Measurements from ENCODE around the gene RAB14. TPM values are rescaled to one million over a fixed set of nuclear protein-coding genes. Genes with fewer than 3 reads are reported as not detected.
A peak's percentile ranks its signal among the peaks of the same experiment; 100 is the strongest.

The RAB14 gene
- total RNA-seq, 1 donor from 2014 or later = 29.0 TPM

DNA sequence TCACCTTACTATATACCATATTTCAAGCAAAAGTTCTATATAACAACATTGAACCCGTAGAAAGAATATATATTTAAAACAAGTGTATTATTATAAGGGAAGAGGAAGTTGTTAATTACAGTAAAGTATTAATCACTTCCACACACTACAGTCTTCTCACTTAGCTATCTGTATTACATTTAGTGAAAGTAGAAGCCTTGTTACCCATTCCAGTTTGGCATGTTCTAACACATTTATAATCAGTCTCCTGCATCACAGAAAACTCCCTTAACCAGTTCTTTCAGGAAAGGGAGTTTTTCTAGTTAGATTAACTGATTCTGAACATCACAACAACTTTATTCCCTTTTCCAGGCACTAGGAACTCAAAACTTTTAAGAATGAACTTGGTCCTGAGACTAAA lies 6.9 kb downstream of the RAB14 start:
- H3K9me3 ChIP-seq = no peaks in the 10 kb centered on the region
- peaks cover 98% of the 10 kb centered on the region for H3K4me1 ChIP-seq
- H3K27ac ChIP-seq = no peak overlapping the region
- no peak for DNase-seq (ENCODE audit: extremely low spot score in 2 of 2)
- intact Hi-C loops (cut with DNase I) = no loop called here
- H3K27me3 ChIP-seq = no peaks in the 10 kb centered on the region
- no peaks in the 10 kb centered on the region for H3K36me3 ChIP-seq
- no peak overlapping the region for H3K4me3 ChIP-seq
- TF ChIP-seq, protein P1, sequence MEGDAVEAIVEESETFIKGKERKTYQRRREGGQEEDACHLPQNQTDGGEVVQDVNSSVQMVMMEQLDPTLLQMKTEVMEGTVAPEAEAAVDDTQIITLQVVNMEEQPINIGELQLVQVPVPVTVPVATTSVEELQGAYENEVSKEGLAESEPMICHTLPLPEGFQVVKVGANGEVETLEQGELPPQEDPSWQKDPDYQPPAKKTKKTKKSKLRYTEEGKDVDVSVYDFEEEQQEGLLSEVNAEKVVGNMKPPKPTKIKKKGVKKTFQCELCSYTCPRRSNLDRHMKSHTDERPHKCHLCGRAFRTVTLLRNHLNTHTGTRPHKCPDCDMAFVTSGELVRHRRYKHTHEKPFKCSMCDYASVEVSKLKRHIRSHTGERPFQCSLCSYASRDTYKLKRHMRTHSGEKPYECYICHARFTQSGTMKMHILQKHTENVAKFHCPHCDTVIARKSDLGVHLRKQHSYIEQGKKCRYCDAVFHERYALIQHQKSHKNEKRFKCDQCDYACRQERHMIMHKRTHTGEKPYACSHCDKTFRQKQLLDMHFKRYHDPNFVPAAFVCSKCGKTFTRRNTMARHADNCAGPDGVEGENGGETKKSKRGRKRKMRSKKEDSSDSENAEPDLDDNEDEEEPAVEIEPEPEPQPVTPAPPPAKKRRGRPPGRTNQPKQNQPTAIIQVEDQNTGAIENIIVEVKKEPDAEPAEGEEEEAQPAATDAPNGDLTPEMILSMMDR (IDR thresholded peaks at IDR 0.05) = no peak
- TF ChIP-seq POLR2AphosphoS5 (IDR thresholded peaks at IDR 0.05; ENCODE audit: insufficient read depth in 1 of 2, low read depth in 1 of 2) = peak in 1 of 2 donors; percentile 54

DNA sequence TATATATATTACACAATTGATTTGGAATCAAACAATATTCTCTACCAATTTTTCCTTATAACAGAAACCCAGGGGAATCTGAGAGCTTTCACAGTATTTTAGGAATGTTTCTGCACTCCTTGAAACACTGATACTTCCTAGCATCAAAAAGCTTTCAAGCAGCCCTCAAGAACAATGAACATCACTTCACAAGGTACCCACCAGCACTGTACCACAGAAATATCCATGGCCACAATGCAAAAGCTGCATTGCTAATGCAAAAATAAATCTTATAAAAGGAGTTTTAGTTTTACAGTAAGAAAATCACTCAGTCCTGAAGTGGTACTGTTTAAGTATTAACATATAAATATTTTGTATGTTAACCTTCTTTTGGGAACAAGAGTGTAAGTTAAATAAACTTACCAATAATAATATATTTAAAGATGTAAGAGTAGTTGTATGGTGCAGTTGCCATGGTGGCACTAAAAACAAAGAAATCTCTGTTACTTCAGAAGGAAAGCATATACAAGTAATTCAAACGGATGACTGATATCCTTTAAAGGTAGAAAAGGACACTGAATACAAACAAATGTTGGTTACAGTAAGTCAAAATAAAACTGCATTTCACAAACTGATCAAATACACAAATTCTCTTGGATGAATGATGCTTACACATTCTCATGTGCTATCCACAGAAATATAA lies 8.6 kb downstream of the RAB14 start:
- H3K9me3 ChIP-seq = no peaks in the 10 kb centered on the region
- intact Hi-C loops (cut with DNase I) = no loop called here
- no peak for TF ChIP-seq POLR2A (IDR thresholded peaks at IDR 0.05)
- TF ChIP-seq, protein P1 (IDR thresholded peaks at IDR 0.05) = no peak
- no peak for TF ChIP-seq POLR2AphosphoS5 (IDR thresholded peaks at IDR 0.05; ENCODE audit: insufficient read depth in 1 of 2, low read depth in 1 of 2)
- no peaks in the 10 kb centered on the region for H3K36me3 ChIP-seq
- no peaks in the 10 kb centered on the region for H3K27me3 ChIP-seq
- no peak for DNase-seq (ENCODE audit: extremely low spot score in 2 of 2)
- H3K4me1 ChIP-seq = peaks cover 98% of the 10 kb centered on the region
- H3K27ac ChIP-seq = no peak overlapping the region
- no peak overlapping the region for H3K4me3 ChIP-seq

DNA sequence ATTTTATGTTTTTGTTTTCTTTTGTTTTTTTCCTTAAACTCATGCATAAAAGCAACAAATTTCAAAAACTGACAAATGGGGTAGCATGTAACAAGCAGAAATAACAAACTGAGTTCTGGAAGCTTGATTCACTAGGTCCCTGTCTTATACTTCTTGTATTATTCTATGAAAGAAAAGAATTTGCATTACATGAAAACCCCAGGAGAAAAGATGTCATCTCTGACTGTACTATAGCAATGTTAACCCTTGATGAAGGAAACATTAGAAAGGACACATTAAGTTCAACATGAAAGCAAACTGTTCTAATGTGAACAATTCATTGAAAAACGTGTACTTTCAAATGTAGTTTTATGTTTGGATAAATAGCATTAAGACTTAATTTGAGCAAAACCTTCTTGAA lies 9.2 kb downstream of the RAB14 start:
- Histone ChIP-seq H3K36me3 (no peaks in the 10 kb centered on the region), H3K4me1 (peaks cover 98% of the 10 kb centered on the region), H3K4me3 (no peak overlapping the region), H3K27ac (no peak overlapping the region), H3K9me3 (no peaks in the 10 kb centered on the region), H3K27me3 (no peaks in the 10 kb centered on the region)
- DNase-seq (ENCODE audit: extremely low spot score in 2 of 2) = no peak
- TF ChIP-seq, protein P1 (IDR thresholded peaks at IDR 0.05) = no peak
- TF ChIP-seq POLR2AphosphoS5 (IDR thresholded peaks at IDR 0.05; ENCODE audit: insufficient read depth in 1 of 2, low read depth in 1 of 2) (no peak), POLR2A (IDR thresholded peaks at IDR 0.05) (no peak)
- intact Hi-C loops (cut with DNase I) = no loop called here

DNA sequence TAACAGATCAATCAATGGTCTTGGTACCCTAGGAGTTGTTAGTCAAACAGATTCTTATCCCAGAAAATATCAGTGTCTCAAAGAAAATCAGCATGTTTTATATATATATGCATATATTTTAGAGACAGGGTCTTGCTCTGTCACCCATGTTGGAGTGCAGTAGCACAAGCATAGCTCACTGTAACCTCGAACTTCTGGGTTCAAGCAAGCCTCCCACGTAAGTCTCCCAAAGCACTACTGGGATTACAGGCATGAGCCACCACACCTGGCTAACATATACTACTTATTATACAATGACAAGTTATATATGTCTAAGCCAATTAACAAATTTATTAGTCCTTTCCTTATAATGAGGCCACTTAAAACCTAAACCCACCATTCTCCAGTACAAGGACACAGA lies 10.4 kb downstream of the RAB14 start:
- H3K27ac ChIP-seq = no peak overlapping the region
- peaks cover 97% of the 10 kb centered on the region for H3K4me1 ChIP-seq
- no peaks in the 10 kb centered on the region for H3K9me3 ChIP-seq
- intact Hi-C loops (cut with DNase I) = no loop called here
- no peak for TF ChIP-seq POLR2AphosphoS5 (IDR thresholded peaks at IDR 0.05; ENCODE audit: insufficient read depth in 1 of 2, low read depth in 1 of 2)
- no peak for TF ChIP-seq POLR2A (IDR thresholded peaks at IDR 0.05)
- TF ChIP-seq, protein P1 (IDR thresholded peaks at IDR 0.05) = no peak
- DNase-seq (ENCODE audit: extremely low spot score in 2 of 2) = no peak
- no peaks in the 10 kb centered on the region for H3K27me3 ChIP-seq
- H3K36me3 ChIP-seq = peaks cover 0 to 4% of the 10 kb centered on the region in 2 donors
- H3K4me3 ChIP-seq = no peak overlapping the region

DNA sequence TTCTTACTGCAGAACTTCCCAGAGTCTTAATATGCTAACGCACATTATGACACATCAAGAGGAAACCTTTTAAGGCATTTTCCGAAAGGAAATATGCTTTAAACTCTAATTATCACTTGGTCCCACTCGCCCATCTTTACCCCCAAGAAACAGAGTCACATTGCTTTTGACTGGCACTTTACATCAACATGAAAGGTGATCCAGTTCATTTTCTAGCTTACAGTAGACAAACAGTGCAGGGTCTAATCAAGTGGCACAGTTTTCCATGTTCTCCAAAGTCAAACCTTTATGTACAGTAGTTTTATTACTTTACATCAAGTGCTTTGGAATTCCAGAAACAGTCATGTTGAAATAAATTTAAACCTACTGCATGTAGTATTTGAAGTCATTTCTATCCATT lies 12.0 kb downstream of the RAB14 start:
- intact Hi-C loops (cut with DNase I) = no loop called here
- TF ChIP-seq, protein P1 (IDR thresholded peaks at IDR 0.05) = no peak
- no peak for TF ChIP-seq POLR2AphosphoS5 (IDR thresholded peaks at IDR 0.05; ENCODE audit: insufficient read depth in 1 of 2, low read depth in 1 of 2)
- no peak for TF ChIP-seq POLR2A (IDR thresholded peaks at IDR 0.05)
- Histone ChIP-seq H3K4me3 (no peak overlapping the region), H3K36me3 (peaks cover 0 to 12% of the 10 kb centered on the region in 2 donors), H3K27ac (no peak overlapping the region), H3K27me3 (no peaks in the 10 kb centered on the region), H3K4me1 (peaks cover 97% of the 10 kb centered on the region), H3K9me3 (no peaks in the 10 kb centered on the region)
- DNase-seq (ENCODE audit: extremely low spot score in 2 of 2) = no peak
